ENCODE results near the gene SPIN1.

The SPIN1 gene

GRCh38 chr9:88476491-88477271 is 88.4 kb downstream of the SPIN1 start:
- no peak for TF ChIP-seq CTCF (conservative IDR thresholded peaks at IDR 0.05)
- no peak overlapping the region for H3K27ac ChIP-seq

GRCh38 chr9:88477300-88477751 is 89.1 kb downstream of the SPIN1 start:
- no peak overlapping the region for H3K27ac ChIP-seq
- TF ChIP-seq CTCF (conservative IDR thresholded peaks at IDR 0.05), result no peak

DNA sequence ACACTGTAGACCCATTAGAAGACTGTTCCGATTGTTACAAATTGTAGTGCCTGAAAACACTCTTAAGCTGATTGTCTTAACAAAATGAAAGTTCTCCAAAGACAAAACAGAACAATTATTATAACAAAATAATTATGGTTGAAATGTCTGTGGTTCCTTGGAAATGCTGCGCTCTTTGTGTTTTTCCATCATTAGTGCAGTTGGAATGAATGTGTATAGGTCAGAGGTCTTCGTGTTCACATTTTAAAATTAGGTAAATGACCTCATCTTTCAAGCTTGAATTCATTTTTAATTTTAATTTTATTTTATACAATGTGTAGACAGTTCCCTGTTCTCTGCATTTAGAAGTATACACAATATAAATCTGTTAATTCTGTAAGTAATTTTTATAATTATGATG is 90.0 kb downstream of the SPIN1 start:
- TF ChIP-seq CTCF (conservative IDR thresholded peaks at IDR 0.05), result no peak
- H3K27ac ChIP-seq, result no peak overlapping the region

GRCh38 chr9:88481933-88482332 is 93.7 kb downstream of the SPIN1 start:
- H3K27ac ChIP-seq, result no peak overlapping the region
- TF ChIP-seq CTCF (conservative IDR thresholded peaks at IDR 0.05), result no peak

GRCh38 chr9:88488166-88488565 is 99.9 kb downstream of the SPIN1 start:
- H3K27ac ChIP-seq, result no peak overlapping the region
- TF ChIP-seq CTCF (conservative IDR thresholded peaks at IDR 0.05), result no peak

DNA sequence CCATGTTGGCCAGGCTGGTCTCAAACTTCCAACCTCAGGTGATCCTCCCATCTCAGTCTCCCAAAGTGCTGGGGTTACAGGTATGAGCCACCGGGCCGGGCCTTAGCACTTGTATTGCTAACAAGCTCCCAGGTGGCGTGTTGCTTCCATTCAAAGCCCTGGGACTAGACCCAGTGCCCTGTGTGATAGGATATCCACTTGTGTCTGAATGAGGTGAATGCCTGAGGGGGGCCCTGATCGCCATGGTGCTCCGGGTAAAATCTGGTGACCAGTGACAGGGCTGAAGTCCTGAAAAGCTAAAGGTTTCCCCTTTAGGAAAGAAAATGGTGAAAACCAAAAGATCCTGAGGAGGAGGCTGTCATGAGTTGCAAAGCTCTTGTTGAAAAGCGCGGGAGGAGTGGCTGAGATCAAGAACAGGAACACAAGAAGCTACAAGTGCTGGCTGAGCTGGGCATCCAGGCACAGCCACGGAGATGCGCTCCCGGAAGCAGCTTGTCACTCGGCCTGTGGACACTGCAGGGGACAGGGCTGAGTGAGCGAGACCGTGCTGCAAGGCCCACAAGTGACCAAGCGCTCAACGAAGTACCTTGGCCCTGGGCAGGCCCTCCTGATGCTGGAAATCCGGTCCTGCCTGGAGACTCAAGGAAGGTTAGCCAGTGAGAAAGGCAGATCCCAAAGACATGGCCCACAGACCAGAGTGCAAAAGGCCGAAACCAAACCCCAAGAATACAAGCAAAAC is 106.9 kb downstream of the SPIN1 start:
- TF ChIP-seq CTCF (conservative IDR thresholded peaks at IDR 0.05), result no peak
- no peak overlapping the region for H3K27ac ChIP-seq

DNA sequence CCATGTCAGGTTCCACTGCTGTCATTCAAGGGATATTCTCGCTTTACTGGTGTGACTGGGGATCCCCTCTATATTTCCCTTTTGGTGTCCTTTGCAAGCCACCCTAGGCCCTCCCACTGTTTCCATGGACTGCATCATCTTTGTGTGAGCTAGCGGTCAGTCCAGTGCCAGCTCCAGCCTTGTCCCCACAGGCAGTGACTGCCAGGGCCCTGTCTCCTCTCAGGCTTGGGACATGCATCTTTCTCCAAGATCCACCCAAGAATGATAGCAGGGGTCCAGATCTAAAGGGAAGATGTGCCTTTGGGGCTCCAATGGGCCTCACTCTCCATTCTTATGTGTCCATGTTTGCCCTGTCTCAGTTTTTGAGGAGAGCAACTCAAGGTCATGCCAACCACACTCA is 109.0 kb downstream of the SPIN1 start:
- no peak for TF ChIP-seq CTCF (conservative IDR thresholded peaks at IDR 0.05)
- no peak overlapping the region for H3K27ac ChIP-seq

Measured in VCaP (cell line).